IMR-90 (cell line): Measurements from ENCODE around the gene AP3M1. TPM values are rescaled to one million over a fixed set of nuclear protein-coding genes. Genes with fewer than 3 reads are reported as not detected.

Experiments
- ATAC-seq: fragments of 200-7000 bp; cut with Tn5 transposase; 2 replicates; pipeline ENCODE4 v1.9.1; 2020; ENCODE audit warnings: low read depth, mild to moderate bottlenecking, moderate library complexity
- BruUV-seq: library from RNA; stranded (reverse); fragments of 400-500 nt; replicated peaks from 2 replicates; lab custom pipeline; 2021; lab: Mats Ljungman, UMichigan
- CTCF ChIA-PET: fragments of 300-600 bp; formaldehyde crosslinking; extraction: SDS; loops from one replicate; lab custom pipeline; 2021; ENCODE audit warnings: antibody characterized with exemption; lab: Yijun Ruan, JAX
- POLR2A ChIA-PET: fragments of 300-600 bp; sonication (Branson Sonifier 250); formaldehyde crosslinking; loops from one replicate; lab custom pipeline; 2022; ENCODE audit warnings: antibody characterized with exemption; ENCODE audit not compliant: unreplicated experiment; lab: Charles Lee
- DNase-seq: peaks from one replicate; pipeline ENCODE4 v3.0.0; 2013
- H2AFZ ChIP-seq: replicated peaks from 2 replicates; pipeline ENCODE3; 2013; ENCODE audit warnings: low read length, mild to moderate bottlenecking; ENCODE audit not compliant: poor library complexity
- H2AK5ac ChIP-seq: 2 replicates; pipeline ENCODE4 v1.6.1; 2013; ENCODE audit warnings: low read depth, low read length, inconsistent platforms
- H2AK9ac ChIP-seq: replicated peaks from 2 replicates; pipeline ENCODE3; 2013; ENCODE audit warnings: mild to moderate bottlenecking, low read depth, low read length, moderate library complexity; ENCODE audit not compliant: poor library complexity
- H2BK120ac ChIP-seq: 2 replicates; pipeline ENCODE4 v1.6.1; 2013; ENCODE audit warnings: low read depth, low read length, inconsistent platforms
- H2BK15ac ChIP-seq: 3 replicates; pipeline ENCODE4 v1.6.1; 2013; ENCODE audit warnings: low read depth, low read length, inconsistent platforms
- H2BK20ac ChIP-seq: 2 replicates; pipeline ENCODE4 v1.6.1; 2013; ENCODE audit warnings: low read depth, mild to moderate bottlenecking, inconsistent platforms, low read length, moderate library complexity
- H2BK5ac ChIP-seq: 2 replicates; pipeline ENCODE4 v1.6.1; 2013; ENCODE audit warnings: mild to moderate bottlenecking, low read depth, low read length, inconsistent platforms; ENCODE audit not compliant: poor library complexity, severe bottlenecking
- H3K14ac ChIP-seq: replicated peaks from 2 replicates; pipeline ENCODE4 v1.6.1; 2013; ENCODE audit warnings: low read depth, low read length, inconsistent platforms
- H3K18ac ChIP-seq: 2 replicates; pipeline ENCODE4 v1.6.1; 2013; ENCODE audit warnings: low read depth, low read length, control low read depth
- H3K23ac ChIP-seq: 2 replicates; pipeline ENCODE4 v1.6.1; 2013; ENCODE audit warnings: low read depth, low read length, inconsistent platforms
- H3K27ac ChIP-seq: 2 replicates; pipeline ENCODE4 v1.5.1; 2013; ENCODE audit warnings: mild to moderate bottlenecking, control low read depth, low read length; ENCODE audit not compliant: insufficient read depth
- H3K27me3 ChIP-seq: 2 replicates; pipeline ENCODE4 v1.6.1; 2013; ENCODE audit warnings: low read length; ENCODE audit not compliant: control insufficient read depth, insufficient read depth
- H3K36me3 ChIP-seq: 2 replicates; pipeline ENCODE4 v1.6.1; 2013; ENCODE audit warnings: low read length, mixed read lengths; ENCODE audit not compliant: control insufficient read depth, insufficient read depth
- H3K4ac ChIP-seq: 2 replicates; pipeline ENCODE4 v1.6.1; 2013; ENCODE audit warnings: low read depth, low read length, inconsistent platforms
- H3K4me1 ChIP-seq: 2 replicates; pipeline ENCODE4 v1.6.1; 2013; ENCODE audit warnings: low read length, mixed read lengths; ENCODE audit not compliant: control insufficient read depth, insufficient read depth
- H3K4me2 ChIP-seq: 2 replicates; pipeline ENCODE4 v1.6.1; 2013; ENCODE audit warnings: low read depth, mild to moderate bottlenecking, control low read depth, low read length, moderate library complexity
- H3K4me3 ChIP-seq: 2 replicates; pipeline ENCODE4 v1.5.1; 2013; ENCODE audit warnings: low read depth, mild to moderate bottlenecking, control low read depth, low read length, moderate library complexity; ENCODE audit not compliant: insufficient read depth
- H3K56ac ChIP-seq: 2 replicates; pipeline ENCODE4 v1.6.1; 2013; ENCODE audit warnings: low read length, inconsistent platforms; ENCODE audit not compliant: insufficient read depth; ENCODE audit errors: extremely low read depth
- H3K79me1 ChIP-seq, 2 experiments: 2 replicates each; pipeline ENCODE4 v1.6.1; 2013; ENCODE audit warnings: low read length in 2 of 2, inconsistent platforms in 1 of 2, low read depth in 1 of 2
- H3K9ac ChIP-seq: 2 replicates; pipeline ENCODE4 v1.6.1; 2013; ENCODE audit warnings: low read depth, low read length, control low read depth
- H3K9me1 ChIP-seq: 2 replicates; pipeline ENCODE4 v1.6.1; 2013; ENCODE audit warnings: low read length, inconsistent platforms; ENCODE audit not compliant: insufficient read depth
- H3K9me3 ChIP-seq: 2 replicates; pipeline ENCODE4 v1.6.1; 2013; ENCODE audit warnings: low read length; ENCODE audit not compliant: control insufficient read depth, insufficient read depth
- H4K20me1 ChIP-seq: 2 replicates; pipeline ENCODE4 v1.6.1; 2013; ENCODE audit warnings: low read length, inconsistent platforms; ENCODE audit not compliant: insufficient read depth
- H4K5ac ChIP-seq: 2 replicates; pipeline ENCODE4 v1.6.1; 2013; ENCODE audit warnings: mild to moderate bottlenecking, low read depth, low read length, control low read depth
- H4K8ac ChIP-seq, 2 experiments: 2 replicates each; pipeline ENCODE4 v1.6.1; 2013; ENCODE audit warnings: low read depth in 2 of 2, low read length in 2 of 2, control low read depth in 1 of 2, inconsistent platforms in 1 of 2
- H4K91ac ChIP-seq: 2 replicates; pipeline ENCODE4 v1.6.1; 2013; ENCODE audit warnings: low read depth, low read length, inconsistent platforms; ENCODE audit not compliant: insufficient read depth
- BHLHE40 ChIP-seq: fragments of 150-350 bp; IDR thresholded peaks from 2 replicates; pipeline ENCODE4 v1.6.1; 2016; ENCODE audit warnings: mild to moderate bottlenecking, low read depth, low read length
- MAFK ChIP-seq: IDR thresholded peaks from 2 replicates; pipeline ENCODE4 v1.6.1; 2012; ENCODE audit warnings: low read depth, low read length, improper control_type of control experiment
- WGBS, 2 experiments: methylation state at CpG; one replicate each; pipeline versions ENCODE4 v1.1.5 to v1.1.7; 2013; ENCODE audit warnings: missing lambda C conversion rate in 2 of 2; ENCODE audit not compliant: insufficient read length in 1 of 2; ENCODE audit errors: extremely low coverage in 2 of 2; 5-methylcytosine and 5-hydroxymethylcytosine counted together
- dilution Hi-C: fragments of 300-500 bp; cut with HindIII; formaldehyde crosslinking; loops from one replicate; pipeline ENCODE4 v1.14.3; 2018; ENCODE audit warnings: low sequenced_read_pairs; ENCODE audit not compliant: unreplicated experiment
- in situ Hi-C: fragments of 300-500 bp; cut with MboI; formaldehyde crosslinking; loops from 3 replicates; pipeline ENCODE4 v1.14.3; 2019; ENCODE audit warnings: low sequenced_read_pairs, inconsistent platforms, mixed read lengths
- intact Hi-C: fragments of 100-400 bp; cut with micrococcal nuclease; formaldehyde crosslinking; loops from 2 replicates; pipeline ENCODE4 v1.10.0; 2022
- polyA plus RNA-seq, 3 experiments: library from polyadenylated mRNA; depleted of rRNA; stranded (reverse); fragments of >200 nt; gene quantifications; 2 replicates each; pipeline ENCODE4 v1.2.3, GENCODE V29; 2012; ENCODE audit warnings: low replicate concordance in 1 of 3
- total RNA-seq: library from RNA; depleted of rRNA; stranded (reverse); fragments of >200 nt; gene quantifications from 2 replicates; pipeline ENCODE4 v1.2.3, GENCODE V29; 2012
- TF ChIP-seq, protein P1 (sequence below): fragments of 150-350 bp; IDR thresholded peaks from 2 replicates; pipeline ENCODE4 v1.6.1; 2016; ENCODE audit warnings: low read depth, mild to moderate bottlenecking, low read length, moderate library complexity, borderline replicate concordance

Gene AP3M1
- total and polyA plus RNA-seq, 2 of the 4 experiments (the other 2 are of a cell fraction), result 26.6 to 46.4 TPM

DNA sequence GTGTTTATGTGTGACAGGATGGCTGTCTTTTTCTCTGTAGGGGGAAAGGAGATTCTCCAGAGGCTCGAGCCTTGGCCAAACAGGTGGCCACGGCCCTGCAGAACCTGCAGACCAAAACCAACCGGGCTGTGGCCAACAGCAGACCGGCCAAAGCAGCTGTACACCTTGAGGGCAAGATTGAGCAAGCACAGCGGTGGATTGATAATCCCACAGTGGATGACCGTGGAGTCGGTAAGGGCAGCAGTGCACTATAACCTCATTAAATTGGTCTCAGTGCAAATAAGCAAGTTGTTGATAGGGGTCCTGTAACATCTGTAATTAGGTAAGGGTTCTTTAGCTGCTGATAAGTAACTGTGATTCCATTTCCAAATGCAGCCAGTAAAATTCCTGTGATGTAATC is 56.4 kb downstream of the AP3M1 start:
- peaks cover 46 to 83% of the 10 kb centered on the region in 2 experiments for H3K79me1 ChIP-seq
- H4K5ac ChIP-seq, result no peak overlapping the region
- H3K4me2 ChIP-seq, result no peak overlapping the region
- H3K4me3 ChIP-seq, result no peak overlapping the region
- H3K36me3 ChIP-seq, result peaks cover 74% of the 10 kb centered on the region
- CTCF ChIA-PET, result no interaction called here
- H4K91ac ChIP-seq, result no peak overlapping the region
- H2AFZ ChIP-seq, result no peak overlapping the region
- H3K9me3 ChIP-seq, result no peaks in the 10 kb centered on the region
- no peak for TF ChIP-seq BHLHE40
- TF ChIP-seq, protein P1, sequence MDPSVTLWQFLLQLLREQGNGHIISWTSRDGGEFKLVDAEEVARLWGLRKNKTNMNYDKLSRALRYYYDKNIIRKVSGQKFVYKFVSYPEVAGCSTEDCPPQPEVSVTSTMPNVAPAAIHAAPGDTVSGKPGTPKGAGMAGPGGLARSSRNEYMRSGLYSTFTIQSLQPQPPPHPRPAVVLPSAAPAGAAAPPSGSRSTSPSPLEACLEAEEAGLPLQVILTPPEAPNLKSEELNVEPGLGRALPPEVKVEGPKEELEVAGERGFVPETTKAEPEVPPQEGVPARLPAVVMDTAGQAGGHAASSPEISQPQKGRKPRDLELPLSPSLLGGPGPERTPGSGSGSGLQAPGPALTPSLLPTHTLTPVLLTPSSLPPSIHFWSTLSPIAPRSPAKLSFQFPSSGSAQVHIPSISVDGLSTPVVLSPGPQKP, result no peak
- no peak for TF ChIP-seq MAFK
- H2AK5ac ChIP-seq, result no peak overlapping the region
- H2BK120ac ChIP-seq, result no peak overlapping the region
- no peak overlapping the region; a peak in 1 of 4 replicates for H4K8ac ChIP-seq
- no peaks in the 10 kb centered on the region for H3K27me3 ChIP-seq
- H2BK15ac ChIP-seq, result no peak overlapping the region
- 83% methylated on average over 6 of the region's 7 CpGs; no CpG with 5 or more reads in 1 of the 2 experiments for WGBS, 2 experiments
- no peak overlapping the region for H3K4ac ChIP-seq
- ATAC-seq, result no peak
- H2BK5ac ChIP-seq, result no peak overlapping the region
- H2AK9ac ChIP-seq, result no peak overlapping the region
- dilution Hi-C loops, result no loop called here
- no peak overlapping the region for H3K14ac ChIP-seq
- no peak overlapping the region for H3K56ac ChIP-seq
- H3K23ac ChIP-seq, result no peak overlapping the region
- DNase-seq, result no peak
- in situ Hi-C loops, result no loop called here
- H4K20me1 ChIP-seq, result peaks cover 53% of the 10 kb centered on the region
- H3K9ac ChIP-seq, result no peak overlapping the region
- no peak overlapping the region for H3K27ac ChIP-seq
- H2BK20ac ChIP-seq, result no peak overlapping the region
- intact Hi-C loops, result no loop called here
- peaks cover 20% of the 10 kb centered on the region for H3K9me1 ChIP-seq
- H3K18ac ChIP-seq, result no peak overlapping the region
- BruUV-seq, result no TSS peak
- peaks cover 8% of the 10 kb centered on the region for H3K4me1 ChIP-seq
- POLR2A ChIA-PET, result no interaction called here
